SK-N-SH (cell line): ENCODE measurements around the gene HSD17B11. TPM values are rescaled to one million over a fixed set of nuclear protein-coding genes. Genes with fewer than 3 reads are reported as not detected.
"Not testable (repeated sequence)": the region's sequence is repeated elsewhere in the genome, so short reads cannot be mapped to it uniquely, and the experiment has no call there.

Experiments used
- CTCF ChIA-PET: fragments of 300-600, 350-600 bp; formaldehyde crosslinking; extraction: SDS; loops from one replicate; lab custom pipeline; 2021; lab: Yijun Ruan, JAX
- POLR2A ChIA-PET: fragments of 350-600 bp; sonication (Branson Sonifier 250); formaldehyde crosslinking; extraction: SDS; loops from one replicate; lab custom pipeline; 2020; ENCODE audit warnings: antibody characterized with exemption, inconsistent platforms; lab: Yijun Ruan, JAX
- DNase-seq: peaks from one replicate; pipeline ENCODE4 v3.0.0; 2012
- H2AFZ ChIP-seq: fragments of 200-600 bp; sonication (generic); 2 replicates; pipeline ENCODE4 v1.8.1; 2016; ENCODE audit warnings: antibody characterized with exemption, mild to moderate bottlenecking, low read depth
- H3F3A ChIP-seq: fragments of 200-600 bp; sonication (generic); replicated peaks from 2 replicates; pipeline ENCODE3; 2016; ENCODE audit warnings: antibody characterized with exemption, mild to moderate bottlenecking; ENCODE audit not compliant: insufficient read depth
- H3K27ac ChIP-seq, 2 experiments: fragments of 200-500 bp in 1 of 2; fragments of 200-600 bp in 1 of 2; sonication (Bioruptor generic) in 1 of 2; sonication (generic), shearing (Covaris generic) in 1 of 2; 2 replicates each; pipeline versions ENCODE4 v1.5.1 to v1.6.1; 2014 to 2016; ENCODE audit warnings: low read depth in 2 of 2, inconsistent platforms in 1 of 2, low read length in 1 of 2, mild to moderate bottlenecking in 1 of 2, mixed read lengths in 1 of 2
- H3K27me3 ChIP-seq: fragments of 200-600 bp; sonication (generic), shearing (Covaris generic); 2 replicates; pipeline ENCODE4 v1.6.1; 2016; ENCODE audit warnings: mixed run types; ENCODE audit not compliant: insufficient read depth
- H3K36me3 ChIP-seq, 2 experiments: fragments of 200-500 bp in 1 of 2; fragments of 200-600 bp in 1 of 2; sonication (Bioruptor generic) in 1 of 2; sonication (generic) in 1 of 2; replicated peaks in 1 of 2; 2 replicates each; pipeline versions ENCODE3 to v1.5.1; 2014 to 2016; ENCODE audit warnings: low read length in 1 of 2, mild to moderate bottlenecking in 1 of 2; ENCODE audit not compliant: insufficient read depth in 2 of 2, control insufficient read depth in 1 of 2
- H3K4me1 ChIP-seq, 2 experiments: fragments of 200-500 bp in 1 of 2; fragments of 200-600 bp in 1 of 2; sonication (Bioruptor generic) in 1 of 2; sonication (generic), shearing (Covaris generic) in 1 of 2; 2 replicates each; pipeline versions ENCODE4 v1.5.1 to v1.6.1; 2014 to 2016; ENCODE audit warnings: low read depth in 1 of 2, low read length in 1 of 2, mixed run types in 1 of 2; ENCODE audit not compliant: insufficient read depth in 2 of 2, control insufficient read depth in 1 of 2
- H3K4me2 ChIP-seq: fragments of 200-600 bp; sonication (generic), shearing (Covaris generic); 2 replicates; pipeline ENCODE4 v1.6.1; 2017; ENCODE audit warnings: mixed run types
- H3K4me3 ChIP-seq, 2 experiments: fragments of 200-500 bp in 1 of 2; fragments of 200-600 bp in 1 of 2; sonication (Bioruptor generic) in 1 of 2; sonication (generic), shearing (Covaris generic) in 1 of 2; 2 replicates each; pipeline versions ENCODE4 v1.5.1 to v1.8.1; 2014 to 2016; ENCODE audit warnings: low read depth in 2 of 2, inconsistent platforms in 1 of 2, low read length in 1 of 2, mild to moderate bottlenecking in 1 of 2, mixed read lengths in 1 of 2, moderate library complexity in 1 of 2
- H3K79me2 ChIP-seq: fragments of 200-600 bp; sonication (generic); 2 replicates; pipeline ENCODE4 v1.8.1; 2017; ENCODE audit warnings: mild to moderate bottlenecking; ENCODE audit not compliant: insufficient read depth
- H3K9ac ChIP-seq: fragments of 200-600 bp; sonication (generic); 2 replicates; pipeline ENCODE4 v1.6.1; 2017; ENCODE audit warnings: mixed run types
- H3K9me2 ChIP-seq: fragments of 200-600 bp; sonication (generic); 2 replicates; pipeline ENCODE4 v1.6.1; 2017; ENCODE audit warnings: mixed run types
- H3K9me3 ChIP-seq: fragments of 200-600 bp; sonication (generic); 2 replicates; pipeline ENCODE4 v1.6.1; 2017; ENCODE audit warnings: mixed run types, mild to moderate bottlenecking, moderate library complexity
- H4K20me1 ChIP-seq: fragments of 200-600 bp; sonication (generic); 2 replicates; pipeline ENCODE4 v1.6.1; 2017; ENCODE audit warnings: mild to moderate bottlenecking, mixed run types; ENCODE audit not compliant: insufficient read depth
- CHD2 ChIP-seq: fragments of 150-350 bp; IDR thresholded peaks from 2 replicates; pipeline ENCODE4 v1.6.1; 2018; ENCODE audit warnings: low read length; ENCODE audit not compliant: partially characterized antibody
- EP300 ChIP-seq, 2 experiments: IDR thresholded peaks; 2 replicates each; pipeline versions ENCODE4 v1.4.0 to v1.6.1; 2012; ENCODE audit warnings: borderline replicate concordance in 1 of 2, low read depth in 1 of 2, low read length in 1 of 2
- FOSL2 ChIP-seq: IDR thresholded peaks from 2 replicates; pipeline ENCODE4 v1.4.0; 2012; ENCODE audit warnings: low read depth, mild to moderate bottlenecking, moderate library complexity, borderline replicate concordance
- FOXM1 ChIP-seq: IDR thresholded peaks from 2 replicates; pipeline ENCODE4 v1.4.0; 2012; ENCODE audit warnings: low read depth, mild to moderate bottlenecking
- GATA2 ChIP-seq: sonication (generic); formaldehyde crosslinking; IDR thresholded peaks from 2 replicates; pipeline ENCODE4 v1.5.0; 2020; ENCODE audit warnings: mild to moderate bottlenecking, missing genetic modification reagents
- MXI1 ChIP-seq: IDR thresholded peaks from 2 replicates; pipeline ENCODE4 v1.6.1; 2012; ENCODE audit warnings: mild to moderate bottlenecking, low read depth, low read length, improper control_type of control experiment
- RAD21 ChIP-seq: IDR thresholded peaks from 2 replicates; pipeline ENCODE4 v1.6.1; 2012; ENCODE audit warnings: mild to moderate bottlenecking, low read length
- RCOR1 ChIP-seq: fragments of 150-350 bp; IDR thresholded peaks from 2 replicates; pipeline ENCODE4 v1.6.1; 2017; ENCODE audit warnings: antibody characterized with exemption, low read length
- RXRA ChIP-seq: IDR thresholded peaks from 2 replicates; pipeline ENCODE4 v1.4.0; 2012; ENCODE audit warnings: low read depth, mild to moderate bottlenecking, borderline replicate concordance
- SMC3 ChIP-seq: IDR thresholded peaks from 2 replicates; pipeline ENCODE4 v1.6.1; 2012; ENCODE audit warnings: low read depth, low read length, improper control_type of control experiment
- TCF12 ChIP-seq: IDR thresholded peaks from 2 replicates; pipeline ENCODE4 v1.4.0; 2012
- TEAD4 ChIP-seq: IDR thresholded peaks from 2 replicates; pipeline ENCODE4 v1.4.0; 2012; ENCODE audit warnings: mild to moderate bottlenecking, borderline replicate concordance; ENCODE audit not compliant: insufficient read depth
- WGBS: methylation state at CpG from one replicate; pipeline ENCODE4 v1.1.6; 2017; ENCODE audit warnings: low lambda C conversion rate; 5-methylcytosine and 5-hydroxymethylcytosine counted together
- polyA plus RNA-seq, 3 experiments: library from polyadenylated mRNA; depleted of rRNA; stranded (reverse); fragments of >200 nt; gene quantifications; 2 replicates each; pipeline ENCODE4 v1.2.3, GENCODE V29; 2012
- TF ChIP-seq, protein P1 (sequence below): IDR thresholded peaks from 2 replicates; pipeline ENCODE4; 2012
- TF ChIP-seq, protein P2 (sequence below): fragments of 200-600 bp; sonication (generic); IDR thresholded peaks from 2 replicates; pipeline ENCODE4 v1.6.1; 2017; ENCODE audit warnings: antibody characterized with exemption, mild to moderate bottlenecking, moderate library complexity
- TF ChIP-seq, protein P3 (sequence below): IDR thresholded peaks from 2 replicates; pipeline ENCODE4 v1.4.0; 2012; ENCODE audit warnings: low read depth, borderline replicate concordance

HSD17B11 gene
- polyA plus RNA-seq, 1 of the 3 experiments (the other 2 are of a cell fraction) = 13.2 TPM

DNA sequence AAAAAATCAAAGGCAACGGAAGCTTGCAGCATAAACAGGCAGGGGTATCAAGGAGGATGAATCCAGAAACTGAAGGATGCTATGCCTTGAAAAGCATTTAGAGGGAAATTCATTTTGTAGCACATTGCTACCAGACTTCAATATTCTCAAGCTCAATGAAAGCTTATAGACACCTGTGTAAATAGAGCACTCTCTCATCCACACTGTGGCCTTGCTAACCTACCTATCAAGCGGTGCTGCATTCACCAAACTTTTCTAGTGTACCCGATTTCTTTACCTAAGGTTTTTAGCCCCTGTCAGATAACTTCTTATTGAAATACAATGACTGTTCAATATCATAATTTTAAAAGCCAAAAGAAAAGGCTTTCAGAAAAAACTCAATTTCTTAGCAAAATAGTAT lies 48.1 kb downstream of the HSD17B11 start:
- peaks cover 9% of the 10 kb centered on the region; the same call in 1 of the 2 replicates for H3K79me2 ChIP-seq
- no peak for DNase-seq
- CTCF ChIA-PET = interaction anchor here (1.7 kb wide), 1 partner anchor 11 kb away, joined by 3 read pairs; no protein-coding TSS in a partner anchor
- H4K20me1 ChIP-seq = no peaks in the 10 kb centered on the region
- WGBS = 98% methylated on average over 3 of the region's 3 CpGs
- peaks cover 17% of the 10 kb centered on the region for H3K9me3 ChIP-seq
- H3K27me3 ChIP-seq = no peaks in the 10 kb centered on the region
- TF ChIP-seq, protein P1, sequence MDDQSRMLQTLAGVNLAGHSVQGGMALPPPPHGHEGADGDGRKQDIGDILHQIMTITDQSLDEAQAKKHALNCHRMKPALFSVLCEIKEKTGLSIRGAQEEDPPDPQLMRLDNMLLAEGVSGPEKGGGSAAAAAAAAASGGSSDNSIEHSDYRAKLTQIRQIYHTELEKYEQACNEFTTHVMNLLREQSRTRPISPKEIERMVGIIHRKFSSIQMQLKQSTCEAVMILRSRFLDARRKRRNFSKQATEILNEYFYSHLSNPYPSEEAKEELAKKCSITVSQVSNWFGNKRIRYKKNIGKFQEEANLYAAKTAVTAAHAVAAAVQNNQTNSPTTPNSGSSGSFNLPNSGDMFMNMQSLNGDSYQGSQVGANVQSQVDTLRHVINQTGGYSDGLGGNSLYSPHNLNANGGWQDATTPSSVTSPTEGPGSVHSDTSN = no peak
- no peak for TF ChIP-seq GATA2
- TF ChIP-seq FOXM1 = no peak
- no peak for TF ChIP-seq TCF12
- TF ChIP-seq RCOR1 = no peak
- TF ChIP-seq MXI1 = no peak
- no peak for TF ChIP-seq RAD21
- no peak for TF ChIP-seq RXRA
- TF ChIP-seq CHD2 = no peak
- no peak for TF ChIP-seq TEAD4
- TF ChIP-seq, all 33 proteins: peak for 0
- Histone ChIP-seq H3K4me3 (no peak overlapping the region), H3K4me2 (no peak overlapping the region), H3F3A (peaks cover 10% of the 10 kb centered on the region), H3K36me3 (peaks cover 26 to 61% of the 10 kb centered on the region in 2 experiments), H2AFZ (no peak overlapping the region), H3K9ac (no peak overlapping the region), H3K9me2 (no peaks in the 10 kb centered on the region), H3K27ac (no peak overlapping the region), H3K4me1 (no peaks in the 10 kb centered on the region)
- POLR2A ChIA-PET = no interaction called here

DNA sequence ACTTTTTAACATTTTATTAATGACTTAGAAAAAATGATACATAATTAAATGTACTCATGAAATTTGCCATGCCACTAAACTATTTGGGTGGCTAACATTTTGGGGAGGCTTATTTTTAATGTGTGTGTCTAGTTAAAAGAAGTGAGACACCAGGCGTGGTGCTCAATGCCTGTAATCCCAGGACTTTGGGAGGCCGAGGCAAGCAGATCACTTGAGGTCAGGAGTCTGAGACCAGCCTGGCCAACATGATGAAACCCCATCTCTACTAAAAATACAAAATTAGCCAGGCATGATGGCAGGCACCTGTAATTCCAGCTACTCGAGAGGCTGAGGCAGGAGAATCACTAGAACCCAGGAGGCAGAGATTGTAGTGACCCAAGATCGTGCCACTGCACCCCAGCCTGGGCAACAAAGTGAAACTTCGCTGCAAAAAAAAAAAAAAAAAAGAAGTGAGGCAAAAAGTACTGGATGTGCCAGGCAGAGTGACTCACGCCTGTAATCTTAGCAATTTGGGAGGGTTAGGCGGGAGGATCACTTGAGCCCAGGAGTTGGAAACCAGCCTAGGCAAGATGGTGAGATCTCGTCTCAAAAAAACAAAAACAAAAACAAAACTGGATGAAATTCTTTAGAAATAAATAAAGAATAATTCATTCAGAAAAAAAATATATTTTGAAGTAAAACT lies 48.9 kb downstream of the HSD17B11 start:
- CTCF ChIA-PET = interaction anchor here (1.0 to 1.7 kb wide), 2 partner anchors 12 to 506 kb away, joined by 3 read pairs; no protein-coding TSS in a partner anchor
- H2AFZ ChIP-seq, DNase-seq, H3K9ac ChIP-seq, H3K4me3 ChIP-seq, H3K4me2 ChIP-seq, H3K79me2 ChIP-seq, H4K20me1 ChIP-seq, H3F3A ChIP-seq, H3K9me2 ChIP-seq, H3K4me1 ChIP-seq, H3K27ac ChIP-seq, H3K27me3 ChIP-seq, POLR2A ChIA-PET: not testable (repeated sequence)
- Histone ChIP-seq H3K9me3 (peaks cover 17% of the 10 kb centered on the region), H3K36me3 (peaks cover 30 to 68% of the 10 kb centered on the region in 2 experiments)
- WGBS = 91% methylated on average over 8 of the region's 8 CpGs

DNA sequence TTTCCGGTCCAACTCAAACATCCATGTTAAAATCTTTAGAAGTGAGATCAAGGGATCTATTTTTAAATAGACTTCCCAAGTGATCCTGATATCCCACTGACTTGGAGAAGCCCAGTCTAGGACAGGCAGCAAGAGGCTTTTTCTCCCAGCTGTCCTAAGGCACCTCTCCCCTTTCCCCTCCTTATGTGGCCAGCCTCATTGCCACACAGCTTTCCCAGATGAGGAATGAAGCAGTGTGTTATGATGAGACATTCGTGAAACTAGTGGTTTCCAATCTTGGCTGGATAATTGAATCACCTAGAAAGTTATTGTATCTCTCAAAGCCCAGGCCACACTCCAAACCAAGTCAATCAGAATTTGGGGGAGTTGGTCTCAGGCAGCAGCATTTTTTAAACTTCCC lies 51.5 kb downstream of the HSD17B11 start:
- ChIA-PET CTCF (interaction anchor here (1.1 kb wide), 1 partner anchor 36 kb away, joined by 3 read pairs; no protein-coding TSS in a partner anchor), POLR2A (no interaction called here)
- Histone ChIP-seq H3K27ac (no peak overlapping the region), H2AFZ (no peak overlapping the region), H3K4me3 (no peak overlapping the region), H3K27me3 (no peaks in the 10 kb centered on the region), H3K36me3 (peaks cover 29 to 70% of the 10 kb centered on the region in 2 experiments), H3K4me2 (no peak overlapping the region), H3F3A (no peaks in the 10 kb centered on the region), H3K9me2 (no peaks in the 10 kb centered on the region), H3K79me2 (peaks cover 7% of the 10 kb centered on the region; the same call in 1 of the 2 replicates), H3K9ac (no peak overlapping the region), H4K20me1 (no peaks in the 10 kb centered on the region), H3K9me3 (0 out of 2 replicates have a peak, but pooled peaks cover 12% of the 10 kb centered on the region), H3K4me1 (no peaks in the 10 kb centered on the region)
- 89% methylated on average over 2 of the region's 2 CpGs for WGBS
- DNase-seq = no peak
- TF ChIP-seq MXI1 (no peak), EP300 (IDR thresholded peaks at IDR 0.05; ENCODE audit: borderline replicate concordance in 1 of 2, low read depth in 1 of 2, low read length in 1 of 2) (no peak), RXRA (no peak), SMC3 (no peak), RCOR1 (no peak), FOSL2 (no peak)
- TF ChIP-seq, protein P2, sequence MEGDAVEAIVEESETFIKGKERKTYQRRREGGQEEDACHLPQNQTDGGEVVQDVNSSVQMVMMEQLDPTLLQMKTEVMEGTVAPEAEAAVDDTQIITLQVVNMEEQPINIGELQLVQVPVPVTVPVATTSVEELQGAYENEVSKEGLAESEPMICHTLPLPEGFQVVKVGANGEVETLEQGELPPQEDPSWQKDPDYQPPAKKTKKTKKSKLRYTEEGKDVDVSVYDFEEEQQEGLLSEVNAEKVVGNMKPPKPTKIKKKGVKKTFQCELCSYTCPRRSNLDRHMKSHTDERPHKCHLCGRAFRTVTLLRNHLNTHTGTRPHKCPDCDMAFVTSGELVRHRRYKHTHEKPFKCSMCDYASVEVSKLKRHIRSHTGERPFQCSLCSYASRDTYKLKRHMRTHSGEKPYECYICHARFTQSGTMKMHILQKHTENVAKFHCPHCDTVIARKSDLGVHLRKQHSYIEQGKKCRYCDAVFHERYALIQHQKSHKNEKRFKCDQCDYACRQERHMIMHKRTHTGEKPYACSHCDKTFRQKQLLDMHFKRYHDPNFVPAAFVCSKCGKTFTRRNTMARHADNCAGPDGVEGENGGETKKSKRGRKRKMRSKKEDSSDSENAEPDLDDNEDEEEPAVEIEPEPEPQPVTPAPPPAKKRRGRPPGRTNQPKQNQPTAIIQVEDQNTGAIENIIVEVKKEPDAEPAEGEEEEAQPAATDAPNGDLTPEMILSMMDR = no peak
- TF ChIP-seq, protein P3, sequence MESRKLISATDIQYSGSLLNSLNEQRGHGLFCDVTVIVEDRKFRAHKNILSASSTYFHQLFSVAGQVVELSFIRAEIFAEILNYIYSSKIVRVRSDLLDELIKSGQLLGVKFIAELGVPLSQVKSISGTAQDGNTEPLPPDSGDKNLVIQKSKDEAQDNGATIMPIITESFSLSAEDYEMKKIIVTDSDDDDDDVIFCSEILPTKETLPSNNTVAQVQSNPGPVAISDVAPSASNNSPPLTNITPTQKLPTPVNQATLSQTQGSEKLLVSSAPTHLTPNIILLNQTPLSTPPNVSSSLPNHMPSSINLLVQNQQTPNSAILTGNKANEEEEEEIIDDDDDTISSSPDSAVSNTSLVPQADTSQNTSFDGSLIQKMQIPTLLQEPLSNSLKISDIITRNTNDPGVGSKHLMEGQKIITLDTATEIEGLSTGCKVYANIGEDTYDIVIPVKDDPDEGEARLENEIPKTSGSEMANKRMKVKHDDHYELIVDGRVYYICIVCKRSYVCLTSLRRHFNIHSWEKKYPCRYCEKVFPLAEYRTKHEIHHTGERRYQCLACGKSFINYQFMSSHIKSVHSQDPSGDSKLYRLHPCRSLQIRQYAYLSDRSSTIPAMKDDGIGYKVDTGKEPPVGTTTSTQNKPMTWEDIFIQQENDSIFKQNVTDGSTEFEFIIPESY = no peak
